GM06990 (cell line): ENCODE results near the gene BNIP5.

Experiments used
- DNase-seq: peaks from one replicate; pipeline ENCODE4 v3.0.0-alpha.2; 2011; ENCODE audit not compliant: insufficient read length; ENCODE audit errors: extremely low read depth
- H3K27me3 ChIP-seq: replicated peaks from 2 replicates; pipeline ENCODE4 v1.6.0; 2011; ENCODE audit warnings: low read length; ENCODE audit not compliant: control insufficient read depth, insufficient read depth
- H3K36me3 ChIP-seq: 2 replicates; pipeline ENCODE4 v1.5.1; 2011; ENCODE audit warnings: low read length; ENCODE audit not compliant: control insufficient read depth, insufficient read depth
- H3K4me3 ChIP-seq: replicated peaks from 2 replicates; pipeline ENCODE4 v1.5.1; 2011; ENCODE audit warnings: low read depth, mild to moderate bottlenecking, control low read depth, low read length
- CTCF ChIP-seq: IDR thresholded peaks from 2 replicates; pipeline ENCODE4 v1.5.1; 2011; ENCODE audit warnings: low read length, control low read depth, mild to moderate bottlenecking, inconsistent platforms; ENCODE audit not compliant: insufficient read depth, poor library complexity, severe bottlenecking

BNIP5 gene

DNA sequence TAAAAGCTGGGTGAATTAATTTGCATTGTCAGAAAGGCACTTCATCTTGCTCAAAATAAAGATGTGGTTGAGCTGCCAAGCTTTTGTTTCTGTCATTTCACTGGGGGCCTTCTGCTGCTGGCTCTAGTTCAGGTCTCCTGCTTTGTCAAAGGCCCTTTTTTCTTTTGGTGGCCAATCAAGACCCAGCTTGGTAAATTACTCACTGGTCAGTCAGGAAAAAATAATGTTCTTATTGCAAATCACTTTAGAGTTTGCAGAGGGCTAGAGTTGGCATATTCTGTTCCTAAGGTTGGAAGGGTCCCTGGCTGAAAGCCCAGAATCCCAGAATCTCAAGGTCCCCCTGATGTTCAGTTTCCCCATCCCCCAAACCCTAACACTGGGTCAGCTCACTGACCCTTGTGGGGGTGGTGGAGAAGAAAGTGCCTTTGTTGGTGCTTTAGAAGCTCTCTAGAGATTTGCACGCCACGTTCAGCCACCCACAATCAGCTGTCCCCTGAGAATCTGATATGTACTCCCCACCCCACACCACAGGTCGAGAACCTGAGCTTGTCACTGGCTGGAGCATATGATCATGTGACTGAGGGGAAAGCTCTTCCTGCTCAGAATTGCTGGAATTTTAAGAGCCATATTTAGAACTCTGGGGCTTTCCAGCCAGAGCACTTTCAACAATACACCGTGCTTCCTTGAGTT lies 21.7 kb upstream of the BNIP5 start:
- H3K36me3 ChIP-seq: no peaks in the 10 kb centered on the region
- no peak overlapping the region for H3K4me3 ChIP-seq
- H3K27me3 ChIP-seq: no peaks in the 10 kb centered on the region
- DNase-seq: peak; percentile 25
- TF ChIP-seq CTCF: no peak

GRCh38 chr6:36357872-36358225 lies 21.2 kb upstream of the BNIP5 start:
- Histone ChIP-seq H3K4me3 (no peak overlapping the region), H3K36me3 (no peaks in the 10 kb centered on the region), H3K27me3 (no peaks in the 10 kb centered on the region)
- no peak for DNase-seq
- no peak for TF ChIP-seq CTCF

GRCh38 chr6:36355819-36356218 lies 19.1 kb upstream of the BNIP5 start:
- TF ChIP-seq CTCF: no peak
- H3K4me3 ChIP-seq: no peak overlapping the region
- no peaks in the 10 kb centered on the region for H3K27me3 ChIP-seq
- DNase-seq: no peak
- H3K36me3 ChIP-seq: no peaks in the 10 kb centered on the region

GRCh38 chr6:36353411-36353915 lies 16.8 kb upstream of the BNIP5 start:
- Histone ChIP-seq H3K4me3 (no peak overlapping the region), H3K36me3 (no peaks in the 10 kb centered on the region), H3K27me3 (no peaks in the 10 kb centered on the region)
- TF ChIP-seq CTCF: no peak
- DNase-seq: no peak

DNA sequence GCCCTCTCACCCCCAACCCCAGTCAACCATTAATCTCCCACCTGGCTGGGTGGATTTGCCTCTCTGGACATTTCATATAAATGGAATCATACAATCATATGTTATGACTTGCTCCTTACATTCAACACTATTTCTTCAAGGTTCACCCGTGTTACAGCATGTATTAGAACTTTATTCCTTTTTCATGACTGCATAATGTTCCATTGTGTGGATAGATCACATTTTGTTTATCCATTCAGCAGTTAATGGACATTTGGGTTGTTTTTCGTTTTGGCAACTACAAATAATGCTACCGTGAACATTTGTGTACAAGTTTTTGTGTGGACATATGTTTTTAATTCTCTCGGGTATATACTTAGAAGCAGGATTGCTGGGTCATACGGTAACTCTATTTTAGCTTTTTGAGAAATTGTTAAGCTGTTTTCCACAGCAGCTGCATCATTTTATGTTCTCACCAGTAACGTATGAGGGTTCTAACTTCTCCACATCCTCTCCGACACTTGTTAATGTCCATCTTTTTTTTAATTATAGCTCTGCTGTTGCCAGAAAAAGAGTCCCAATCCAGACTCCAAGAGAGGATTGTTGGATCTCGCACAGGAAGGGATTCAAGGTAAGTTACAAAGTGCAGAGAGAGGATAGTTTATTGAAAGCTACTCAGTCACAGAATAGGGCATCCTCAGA lies 15.9 kb upstream of the BNIP5 start:
- no peaks in the 10 kb centered on the region for H3K36me3 ChIP-seq
- H3K27me3 ChIP-seq: no peaks in the 10 kb centered on the region
- no peak for TF ChIP-seq CTCF

More for the DNA sequence above, 15.9 kb upstream of the BNIP5 start:
- no peak for DNase-seq
- H3K4me3 ChIP-seq: no peak overlapping the region
